HEK293 (cell line): ENCODE data around the gene AGMAT.
A peak's percentile ranks its signal among the peaks of the same experiment; 100 is the strongest.

Experiments
- EGR2 ChIP-seq: fragments of 450-650 bp; formaldehyde crosslinking; IDR thresholded peaks from 2 replicates; pipeline ENCODE4 v1.5.1; 2016; ENCODE audit warnings: low read depth, missing biosample characterization, missing genetic modification characterization
- GLIS1 ChIP-seq: fragments of 450-650 bp; formaldehyde crosslinking; IDR thresholded peaks from 2 replicates; pipeline ENCODE4 v1.5.1; 2016; ENCODE audit warnings: missing biosample characterization, missing genetic modification characterization
- HIC1 ChIP-seq: fragments of 450-650 bp; formaldehyde crosslinking; IDR thresholded peaks from 2 replicates; pipeline ENCODE4 v1.5.1; 2016; ENCODE audit warnings: missing biosample characterization, missing genetic modification characterization
- KLF7 ChIP-seq: fragments of 450-650 bp; formaldehyde crosslinking; IDR thresholded peaks from 2 replicates; pipeline ENCODE4 v1.5.1; 2016; ENCODE audit warnings: missing biosample characterization, missing genetic modification characterization, borderline replicate concordance
- PATZ1 ChIP-seq: fragments of 450-650 bp; formaldehyde crosslinking; IDR thresholded peaks from 2 replicates; pipeline ENCODE4 v1.5.1; 2016; ENCODE audit warnings: missing biosample characterization, missing genetic modification characterization
- PRDM6 ChIP-seq: fragments of 450-650 bp; formaldehyde crosslinking; IDR thresholded peaks from 2 replicates; pipeline ENCODE4 v1.5.1; 2017; ENCODE audit warnings: missing biosample characterization, missing genetic modification characterization
- SP2 ChIP-seq: fragments of 450-650 bp; formaldehyde crosslinking; IDR thresholded peaks from 2 replicates; pipeline ENCODE4 v1.5.1; 2016; ENCODE audit warnings: missing biosample characterization, missing genetic modification characterization
- SP3 ChIP-seq: fragments of 450-650 bp; formaldehyde crosslinking; IDR thresholded peaks from 2 replicates; pipeline ENCODE4 v1.5.1; 2016; ENCODE audit warnings: missing biosample characterization, missing genetic modification characterization
- SP7 ChIP-seq: fragments of 450-650 bp; formaldehyde crosslinking; IDR thresholded peaks from 2 replicates; pipeline ENCODE4 v1.5.1; 2016; ENCODE audit warnings: missing biosample characterization, missing genetic modification characterization
- ZBTB1 ChIP-seq: fragments of 450-650 bp; formaldehyde crosslinking; IDR thresholded peaks from 2 replicates; pipeline ENCODE4 v1.5.1; 2016; ENCODE audit warnings: missing biosample characterization, missing genetic modification characterization
- ZFHX2 ChIP-seq: fragments of 450-650 bp; formaldehyde crosslinking; conservative IDR thresholded peaks from 2 replicates; pipeline ENCODE4 v1.5.1; 2016; ENCODE audit warnings: missing biosample characterization, missing genetic modification characterization
- ZNF157 ChIP-seq: fragments of 450-650 bp; formaldehyde crosslinking; IDR thresholded peaks from 2 replicates; pipeline ENCODE4 v1.5.1; 2016; ENCODE audit warnings: missing biosample characterization, missing genetic modification characterization
- ZNF175 ChIP-seq: fragments of 450-650 bp; formaldehyde crosslinking; IDR thresholded peaks from 2 replicates; pipeline ENCODE4 v1.5.1; 2016; ENCODE audit warnings: missing biosample characterization, missing genetic modification characterization
- ZNF223 ChIP-seq: fragments of 450-650 bp; formaldehyde crosslinking; IDR thresholded peaks from 2 replicates; pipeline ENCODE4 v1.5.1; 2016; ENCODE audit warnings: missing biosample characterization, missing genetic modification characterization
- ZNF266 ChIP-seq: fragments of 450-650 bp; formaldehyde crosslinking; IDR thresholded peaks from 2 replicates; pipeline ENCODE4 v1.5.1; 2016; ENCODE audit warnings: missing biosample characterization, missing genetic modification characterization, low read depth
- ZNF280D ChIP-seq: fragments of 450-650 bp; formaldehyde crosslinking; IDR thresholded peaks from 2 replicates; pipeline ENCODE4 v1.5.1; 2016; ENCODE audit warnings: missing biosample characterization, missing genetic modification characterization
- ZNF335 ChIP-seq: fragments of 450-650 bp; formaldehyde crosslinking; conservative IDR thresholded peaks from 2 replicates; pipeline ENCODE4 v1.5.1; 2016; ENCODE audit warnings: missing biosample characterization, missing genetic modification characterization
- ZNF48 ChIP-seq: fragments of 450-650 bp; formaldehyde crosslinking; IDR thresholded peaks from 2 replicates; pipeline ENCODE4 v1.5.1; 2016; ENCODE audit warnings: missing biosample characterization, missing genetic modification characterization
- ZNF501 ChIP-seq: fragments of 450-650 bp; formaldehyde crosslinking; IDR thresholded peaks from 2 replicates; pipeline ENCODE4 v1.5.1; 2016; ENCODE audit warnings: missing biosample characterization, missing genetic modification characterization
- ZNF510 ChIP-seq: fragments of 450-650 bp; formaldehyde crosslinking; IDR thresholded peaks from 2 replicates; pipeline ENCODE4 v1.5.1; 2018; ENCODE audit warnings: mild to moderate bottlenecking, missing genetic modification characterization, missing biosample characterization; ENCODE audit not compliant: insufficient replicate concordance
- ZNF623 ChIP-seq: fragments of 450-650 bp; formaldehyde crosslinking; IDR thresholded peaks from 2 replicates; pipeline ENCODE4 v1.5.1; 2016; ENCODE audit warnings: missing biosample characterization, missing genetic modification characterization
- ZNF624 ChIP-seq: fragments of 450-650 bp; formaldehyde crosslinking; IDR thresholded peaks from 2 replicates; pipeline ENCODE4 v1.5.1; 2017; ENCODE audit warnings: missing biosample characterization, missing genetic modification characterization
- ZNF645 ChIP-seq: fragments of 450-650 bp; formaldehyde crosslinking; IDR thresholded peaks from 2 replicates; pipeline ENCODE4; 2016; ENCODE audit warnings: missing biosample characterization, missing genetic modification characterization
- ZNF76 ChIP-seq: fragments of 450-650 bp; formaldehyde crosslinking; IDR thresholded peaks from 2 replicates; pipeline ENCODE4; 2016; ENCODE audit warnings: low read depth, missing biosample characterization, missing genetic modification characterization, borderline replicate concordance
- ZNF785 ChIP-seq: fragments of 450-650 bp; formaldehyde crosslinking; IDR thresholded peaks from 2 replicates; pipeline ENCODE4 v1.5.1; 2016; ENCODE audit warnings: missing biosample characterization, missing genetic modification characterization
- TF ChIP-seq, protein P1 (sequence below): fragments of 450-650 bp; formaldehyde crosslinking; IDR thresholded peaks from 2 replicates; pipeline ENCODE4 v1.5.1; 2016; ENCODE audit warnings: missing biosample characterization, missing genetic modification characterization

AGMAT gene

GRCh38 chr1:15525050-15526020 is 59.5 kb downstream of the AGMAT start (continued):
- TF ChIP-seq, protein P1, sequence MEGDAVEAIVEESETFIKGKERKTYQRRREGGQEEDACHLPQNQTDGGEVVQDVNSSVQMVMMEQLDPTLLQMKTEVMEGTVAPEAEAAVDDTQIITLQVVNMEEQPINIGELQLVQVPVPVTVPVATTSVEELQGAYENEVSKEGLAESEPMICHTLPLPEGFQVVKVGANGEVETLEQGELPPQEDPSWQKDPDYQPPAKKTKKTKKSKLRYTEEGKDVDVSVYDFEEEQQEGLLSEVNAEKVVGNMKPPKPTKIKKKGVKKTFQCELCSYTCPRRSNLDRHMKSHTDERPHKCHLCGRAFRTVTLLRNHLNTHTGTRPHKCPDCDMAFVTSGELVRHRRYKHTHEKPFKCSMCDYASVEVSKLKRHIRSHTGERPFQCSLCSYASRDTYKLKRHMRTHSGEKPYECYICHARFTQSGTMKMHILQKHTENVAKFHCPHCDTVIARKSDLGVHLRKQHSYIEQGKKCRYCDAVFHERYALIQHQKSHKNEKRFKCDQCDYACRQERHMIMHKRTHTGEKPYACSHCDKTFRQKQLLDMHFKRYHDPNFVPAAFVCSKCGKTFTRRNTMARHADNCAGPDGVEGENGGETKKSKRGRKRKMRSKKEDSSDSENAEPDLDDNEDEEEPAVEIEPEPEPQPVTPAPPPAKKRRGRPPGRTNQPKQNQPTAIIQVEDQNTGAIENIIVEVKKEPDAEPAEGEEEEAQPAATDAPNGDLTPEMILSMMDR (tag by site-specific recombination), result no peak
- TF ChIP-seq ZNF157 (no peak), PATZ1 (tag by site-specific recombination) (peak; percentile 67), ZNF624 (tag by site-specific recombination) (no peak), HIC1 (tag by site-specific recombination) (no peak), EGR2 (tag by site-specific recombination) (peak; percentile 61), PRDM6 (tag by site-specific recombination) (no peak), ZNF280D (no peak), SP7 (tag by site-specific recombination) (peak; percentile 40), KLF7 (tag by site-specific recombination) (no peak), ZNF48 (no peak), ZNF223 (no peak), SP2 (tag by site-specific recombination) (peak; percentile 79), ZNF785 (tag by site-specific recombination) (no peak), ZNF645 (tag by site-specific recombination) (no peak), ZNF335 (peak; percentile 77), ZNF510 (tag by site-specific recombination) (no peak), ZNF623 (tag by site-specific recombination) (no peak), ZNF76 (tag by site-specific recombination) (peak; percentile 24; the same call in 1 of the 2 replicates), ZNF266 (tag by site-specific recombination) (no peak), ZFHX2 (tag by site-specific recombination) (peak; percentile 56), SP3 (tag by site-specific recombination) (peak; percentile 79), GLIS1 (tag by site-specific recombination) (no peak), ZBTB1 (no peak), ZNF501 (no peak), ZNF175 (tag by site-specific recombination) (no peak)
